DMS 273 treated with DMSO at 0.1 percent for 48 hours (cell line): ENCODE data around the gene ZNF654.
"Not testable (repeated sequence)": the region's sequence is repeated elsewhere in the genome, so short reads cannot be mapped to it uniquely, and the experiment has no call there.

Experiments
- DNase-seq: peaks from one replicate; lab custom pipeline; 2025; lab: John Stamatoyannopoulos, UW

Gene ZNF654

GRCh38 chr3:88142094-88142624 lies 83.1 kb downstream of the ZNF654 start:
- DNase-seq = no peak

- no peak for DNase-seq
These were observed 88.2 kb downstream of the ZNF654 start for GRCh38 chr3:88147261-88147660.

- no peak for DNase-seq
These were observed 89.6 kb downstream of the ZNF654 start for GRCh38 chr3:88148651-88149050.

- DNase-seq = no peak
These were observed 90.0 kb downstream of the ZNF654 start for GRCh38 chr3:88149101-88149508.

- peak; percentile 77 for DNase-seq
These were observed 90.7 kb downstream of the ZNF654 start, which contains the start of gene C3orf38 for GRCh38 chr3:88149509-88150362. TSS of gene C3orf38 (plus strand) at chr3:88149959. CDS start at chr3:88150053, 94 bp downstream.

GRCh38 chr3:88150371-88150770 lies 91.3 kb downstream of the ZNF654 start:
- no peak for DNase-seq

- DNase-seq = no peak
These were observed 91.8 kb downstream of the ZNF654 start for GRCh38 chr3:88150806-88151205.

GRCh38 chr3:88151358-88151757 lies 92.3 kb downstream of the ZNF654 start:
- DNase-seq = no peak

- DNase-seq = no peak
These were observed 93.8 kb downstream of the ZNF654 start for GRCh38 chr3:88152841-88153240.

GRCh38 chr3:88166419-88166971 lies 107.4 kb downstream of the ZNF654 start:
- no peak for DNase-seq

GRCh38 chr3:88167173-88167572 lies 108.1 kb downstream of the ZNF654 start:
- DNase-seq = no peak

GRCh38 chr3:88167704-88168103 lies 108.6 kb downstream of the ZNF654 start:
- DNase-seq = no peak

- no peak for DNase-seq
These were observed 109.1 kb downstream of the ZNF654 start for GRCh38 chr3:88168171-88168570.

- no peak for DNase-seq
These were observed 121.4 kb downstream of the ZNF654 start for GRCh38 chr3:88180398-88180999.

- not testable (repeated sequence) for DNase-seq
These were observed 123.3 kb downstream of the ZNF654 start for GRCh38 chr3:88182165-88182918.

- DNase-seq = no peak
These were observed 129.4 kb downstream of the ZNF654 start for GRCh38 chr3:88188436-88188835.

GRCh38 chr3:88189361-88189810 lies 130.3 kb downstream of the ZNF654 start:
- no peak for DNase-seq

- DNase-seq = no peak
These were observed 132.9 kb downstream of the ZNF654 start for GRCh38 chr3:88191872-88192409.

GRCh38 chr3:88192631-88193030 lies 133.6 kb downstream of the ZNF654 start:
- no peak for DNase-seq
